Lung (tissue), 12 donors: Measurements from ENCODE around the gene GMPS. TPM values are rescaled to one million over a fixed set of nuclear protein-coding genes. Genes with fewer than 3 reads are reported as not detected.
A peak's percentile ranks its signal among the peaks of the same experiment; 100 is the strongest.

Source experiments
- ATAC-seq: fragments of 200-7000 bp; cut with Tn5 transposase; one replicate; pipeline ENCODE4 v1.9.1; 2020; ENCODE audit warnings: moderate number of reproducible peaks; ENCODE audit not compliant: insufficient read depth, low FRiP score
- DNase-seq, 3 donors: peaks; one replicate each; pipeline ENCODE4 v3.0.0-alpha.2; 2013 to 2017
- H3K27ac ChIP-seq, 2 donors: one replicate each; pipeline ENCODE4 v1.5.1; 2013; ENCODE audit warnings: mild to moderate bottlenecking in 2 of 2, moderate library complexity in 2 of 2, control low read depth in 1 of 2, inconsistent platforms in 1 of 2, low read depth in 1 of 2, low read length in 1 of 2
- H3K27me3 ChIP-seq, 3 donors: one replicate each; pipeline ENCODE4 v1.5.1; 2013; ENCODE audit warnings: low read length in 2 of 3; ENCODE audit not compliant: control insufficient read depth in 3 of 3, insufficient read depth in 3 of 3
- H3K36me3 ChIP-seq, 4 donors: one replicate each; pipeline ENCODE4 v1.5.1; 2013; ENCODE audit warnings: low read length in 4 of 4, mild to moderate bottlenecking in 1 of 4, moderate library complexity in 1 of 4; ENCODE audit not compliant: control insufficient read depth in 4 of 4, insufficient read depth in 4 of 4
- H3K4me1 ChIP-seq, 5 donors: one replicate each; pipeline ENCODE4 v1.5.1; 2013; ENCODE audit warnings: low read length in 5 of 5, mild to moderate bottlenecking in 2 of 5, moderate library complexity in 1 of 5; ENCODE audit not compliant: control insufficient read depth in 5 of 5, insufficient read depth in 5 of 5
- H3K4me3 ChIP-seq: one replicate; pipeline ENCODE4 v1.5.1; 2013; ENCODE audit warnings: mild to moderate bottlenecking, control low read depth, moderate library complexity
- H3K9ac ChIP-seq, 2 donors: one replicate each; pipeline ENCODE4 v1.5.1; 2013; ENCODE audit warnings: low read length in 2 of 2, control low read depth in 1 of 2; ENCODE audit not compliant: insufficient read depth in 1 of 2
- H3K9me3 ChIP-seq, 4 donors: one replicate each; pipeline ENCODE4 v1.5.1; 2013; ENCODE audit warnings: low read length in 3 of 4, mild to moderate bottlenecking in 1 of 4, moderate library complexity in 1 of 4; ENCODE audit not compliant: control insufficient read depth in 4 of 4, insufficient read depth in 3 of 4
- CTCF ChIP-seq: IDR thresholded peaks from 2 replicates; pipeline ENCODE4 v1.5.1; 2012; ENCODE audit warnings: mild to moderate bottlenecking; ENCODE audit errors: control extremely low read depth, extremely low read depth
- WGBS, 2 donors: extraction: QIAGEN DNeasy Blood & Tissue Kit; methylation state at CpG; one replicate each; pipeline ENCODE4 v1.1.7; 2013; 5-methylcytosine and 5-hydroxymethylcytosine counted together
- polyA plus RNA-seq, 2 donors: library from polyadenylated mRNA; stranded (reverse); fragments of 200-250 nt; gene quantifications; one replicate each; pipeline ENCODE4 v1.2.1, GENCODE V29; 2013
- total RNA-seq, 2 donors: library from RNA; depleted of rRNA in 1 of 2; stranded (reverse); fragments of >200 nt in 1 of 2; gene quantifications; one replicate each; pipeline ENCODE4 v1.2.1, GENCODE V29; 2014 to 2021
- donor health status: control.
- donor health status: control.
- donor health status: Bipolar disorder and iron deficiency.
- donor health status: healthy.
- donor health status: DM: yes; HTN: yes; CAD: no.

Gene GMPS
- total and polyA plus RNA-seq, 4 donors: 17.0 to 38.1 (median 22.0) TPM

GRCh38 chr3:155871746-155872158 is 1.3 kb downstream of the GMPS start:
- TF ChIP-seq CTCF: no peak
- no peaks in the 10 kb centered on the region for H3K27me3 ChIP-seq
- H3K36me3 ChIP-seq: no peaks in the 10 kb centered on the region
- ATAC-seq (no peak), DNase-seq (peak in 1 of 3 donors; percentile 58)
- H3K4me1 ChIP-seq: peaks cover 3 to 17% (median 4%) of the 10 kb centered on the region in 5 donors
- peak overlapping the region; percentile 96 to 98 for H3K27ac ChIP-seq
- peak overlapping the region; percentile 99 for H3K4me3 ChIP-seq
- peak overlapping the region; percentile 79 to 81 for H3K9ac ChIP-seq
- no peaks in the 10 kb centered on the region for H3K9me3 ChIP-seq
- 1% methylated on average over 19 of the region's 19 CpGs for WGBS, 2 donors

DNA sequence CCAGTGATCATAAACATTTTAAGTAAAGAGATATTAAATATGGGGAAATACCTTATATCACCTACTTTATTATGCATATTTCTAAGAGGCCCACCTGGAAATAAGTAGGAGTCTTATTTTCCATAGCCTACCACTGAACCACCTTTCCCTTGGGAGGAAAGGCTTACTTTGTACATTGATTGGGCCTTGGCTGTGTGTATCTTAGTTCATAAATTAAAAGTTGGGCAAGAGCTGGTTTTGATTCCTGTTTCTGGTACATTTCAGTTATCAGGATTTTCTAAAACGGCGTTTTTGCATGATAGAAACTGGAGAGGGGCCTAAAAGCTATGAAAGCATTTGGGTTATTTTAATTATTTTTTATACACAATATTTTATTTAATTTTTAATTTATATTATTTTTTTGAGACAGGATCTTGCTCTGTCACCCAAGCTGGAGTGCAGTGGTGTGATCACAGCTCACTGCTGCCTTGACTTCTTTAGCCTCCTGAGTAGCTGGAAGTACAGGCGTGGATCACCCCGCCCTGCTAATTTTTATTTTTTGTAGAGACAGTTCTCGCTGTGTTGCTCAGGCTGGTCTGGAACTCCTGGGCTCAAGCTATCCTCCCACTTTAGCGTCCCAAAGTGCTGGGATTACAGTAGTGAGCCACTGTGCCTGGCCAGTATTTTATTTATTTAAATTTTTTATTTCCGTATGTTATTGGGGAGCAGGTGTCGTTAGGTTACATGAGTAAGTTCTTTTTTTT is 2.6 kb downstream of the GMPS start:
- H3K27me3 ChIP-seq: no peaks in the 10 kb centered on the region
- DNase-seq (no peak), ATAC-seq (no peak)
- H3K36me3 ChIP-seq: no peaks in the 10 kb centered on the region
- TF ChIP-seq CTCF: no peak
- peaks cover 3 to 17% (median 4%) of the 10 kb centered on the region in 5 donors for H3K4me1 ChIP-seq
- no peak overlapping the region for H3K9ac ChIP-seq
- H3K9me3 ChIP-seq: no peaks in the 10 kb centered on the region
- no peak overlapping the region for H3K27ac ChIP-seq
- 77% methylated on average over 8 of the region's 8 CpGs for WGBS, 2 donors
- H3K4me3 ChIP-seq: no peak overlapping the region

DNA sequence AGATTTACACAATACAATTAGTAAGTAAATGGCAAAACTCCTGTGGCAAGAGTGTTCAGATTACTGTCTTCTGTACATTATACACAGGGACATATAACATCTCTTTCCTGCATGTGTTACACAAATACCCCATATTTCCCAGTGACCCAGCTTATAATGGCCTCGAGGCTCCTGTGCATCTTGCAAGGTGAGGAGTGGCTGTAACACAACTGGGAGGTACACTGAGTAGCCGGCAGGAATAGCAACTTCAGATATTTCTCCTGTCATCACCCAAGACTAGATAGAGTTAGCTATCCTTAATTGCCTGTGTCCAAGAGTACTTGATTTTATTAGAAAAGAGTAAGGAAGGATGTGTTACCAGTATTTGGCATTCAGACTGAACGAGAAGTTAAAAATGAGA is 5.6 kb downstream of the GMPS start:
- H3K9me3 ChIP-seq: no peaks in the 10 kb centered on the region
- 69 to 71% methylated on average over 3 of the region's 3 CpGs for WGBS, 2 donors
- no peak overlapping the region for H3K27ac ChIP-seq
- DNase-seq (no peak), ATAC-seq (no peak)
- no peak for TF ChIP-seq CTCF
- no peak overlapping the region for H3K4me3 ChIP-seq
- no peaks in the 10 kb centered on the region for H3K27me3 ChIP-seq
- peaks cover 2 to 17% (median 4%) of the 10 kb centered on the region in 5 donors for H3K4me1 ChIP-seq
- no peak overlapping the region for H3K9ac ChIP-seq
- no peaks in the 10 kb centered on the region for H3K36me3 ChIP-seq
